Measurements from ENCODE around the gene FBXL7. TPM values are rescaled to one million over a fixed set of nuclear protein-coding genes. Genes with fewer than 3 reads are reported as not detected.

Gene FBXL7
- polyA plus RNA-seq, 3 donors, result 23.9 to 29.1 (median 28.1) TPM

DNA sequence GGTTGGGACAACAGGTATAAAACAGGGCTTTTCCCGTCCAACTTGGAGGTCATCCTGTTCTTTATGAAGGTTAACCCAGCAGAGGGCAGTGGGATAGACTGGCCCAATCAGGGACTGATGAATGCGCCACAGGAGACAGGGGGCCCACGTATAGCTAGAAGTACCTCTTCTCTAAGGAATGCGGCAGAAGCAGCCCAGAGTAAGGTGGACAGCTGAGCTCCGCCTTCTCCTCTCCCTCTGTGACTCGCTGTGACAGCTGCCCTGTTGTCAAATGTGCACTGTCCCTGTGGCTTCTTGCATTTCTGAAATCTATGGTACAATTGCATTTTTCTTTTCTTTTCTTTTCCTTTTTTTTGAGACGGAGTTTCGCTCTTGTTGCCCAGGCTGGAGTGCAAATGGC lies 306.6 kb downstream of the FBXL7 start:
- no peak for DNase-seq (ENCODE audit: extremely low read depth in 1 of 11, low read depth in 9 of 11, low spot score in 4 of 11)

DNA sequence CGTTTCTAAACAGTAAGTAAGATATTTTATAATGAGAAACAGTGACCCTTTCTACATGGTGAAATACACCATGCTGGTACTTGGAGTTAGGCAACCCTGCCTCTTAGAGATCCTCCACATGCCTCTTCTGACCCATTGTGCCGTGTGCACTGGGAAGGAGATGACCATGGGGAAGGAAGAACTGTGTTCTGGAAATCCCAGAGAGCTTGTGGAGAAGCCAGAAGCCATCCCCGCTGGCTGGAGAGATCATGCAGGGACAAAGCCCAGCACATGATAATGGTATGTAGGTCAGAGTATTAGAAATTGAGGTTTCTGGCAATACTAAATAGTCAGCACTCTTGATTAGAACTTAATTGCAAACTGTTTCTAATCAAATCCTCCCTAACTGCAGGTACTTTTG lies 307.3 kb downstream of the FBXL7 start:
- DNase-seq (ENCODE audit: extremely low read depth in 1 of 11, low read depth in 9 of 11, low spot score in 4 of 11), result no peak

DNA sequence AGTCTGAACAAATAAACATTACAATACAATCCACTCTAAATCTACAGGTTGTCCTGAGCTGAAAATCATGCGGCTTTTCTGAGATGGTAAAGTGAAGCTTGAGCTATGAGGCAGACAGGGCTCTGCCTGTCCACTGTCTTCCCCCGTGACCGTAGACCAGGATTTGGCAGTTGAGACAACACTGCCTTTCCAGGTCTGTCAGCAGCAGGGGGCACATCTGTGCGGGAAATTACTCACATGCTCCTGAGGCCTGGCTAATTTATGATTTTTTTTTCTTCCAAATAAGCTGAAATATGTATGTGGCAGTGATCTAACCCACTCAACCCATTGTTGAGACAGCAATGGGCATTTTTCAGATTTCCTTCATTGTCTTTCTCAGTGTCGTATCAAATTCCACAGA lies 307.9 kb downstream of the FBXL7 start:
- no peak for DNase-seq (ENCODE audit: extremely low read depth in 1 of 11, low read depth in 9 of 11, low spot score in 4 of 11)

DNA sequence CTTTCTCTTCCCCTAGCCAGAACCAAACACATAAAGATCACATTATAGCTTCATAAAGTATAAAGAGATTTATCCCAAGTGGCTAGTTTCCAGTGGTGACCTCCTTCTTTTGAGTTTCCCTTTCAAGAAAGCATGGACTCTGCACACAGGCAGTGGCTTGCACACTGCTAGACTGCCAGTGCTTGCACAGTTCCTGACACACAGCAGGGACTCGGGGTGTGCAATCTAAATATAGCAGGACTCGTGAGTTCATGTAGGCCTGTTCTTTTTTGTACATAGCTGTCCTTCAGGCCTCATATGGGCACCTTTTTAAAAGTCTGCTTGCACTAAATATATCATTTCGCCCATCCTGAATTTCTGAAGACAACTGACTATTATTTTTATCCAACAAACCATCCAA lies 308.6 kb downstream of the FBXL7 start:
- DNase-seq (ENCODE audit: extremely low read depth in 1 of 11, low read depth in 9 of 11, low spot score in 4 of 11), result no peak

DNA sequence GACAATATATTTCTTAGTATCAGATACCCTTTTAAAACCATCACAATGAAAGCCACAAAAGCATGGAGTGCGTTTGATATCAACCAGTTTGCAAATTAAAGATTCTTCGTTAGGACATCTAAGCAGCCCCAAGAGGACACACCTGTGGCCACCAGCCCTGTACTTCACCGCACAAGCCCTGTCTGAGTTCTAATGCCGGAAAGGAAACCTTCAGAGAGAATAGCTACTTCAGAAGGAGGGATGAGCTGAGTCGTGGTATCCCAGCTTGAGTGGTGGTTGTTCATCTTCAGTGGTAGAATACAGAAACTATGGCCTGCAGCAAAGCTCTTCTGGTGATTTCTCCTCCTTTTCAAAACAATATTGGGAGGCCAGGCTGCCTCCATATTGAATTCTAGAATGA lies 319.6 kb downstream of the FBXL7 start:
- DNase-seq (ENCODE audit: extremely low read depth in 1 of 11, low read depth in 9 of 11, low spot score in 4 of 11), result no peak

DNA sequence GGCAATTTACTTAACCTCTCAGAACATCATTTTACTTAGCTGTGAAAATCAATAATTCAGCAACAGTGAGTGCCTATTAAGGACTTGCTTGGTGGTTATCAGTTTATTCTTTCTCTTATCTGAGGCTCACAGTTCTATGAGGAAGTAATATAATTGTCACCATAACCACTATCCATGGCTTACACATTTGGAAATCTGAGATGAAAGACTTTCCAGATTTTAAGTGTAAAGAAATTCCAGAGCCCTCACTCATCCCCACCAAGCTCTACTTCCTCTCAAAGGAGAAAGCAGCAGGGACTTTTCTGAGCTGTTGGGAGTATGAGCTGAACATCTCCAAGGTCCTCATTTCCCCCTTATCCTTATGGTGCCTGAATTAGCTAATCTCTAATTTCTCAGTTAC lies 321.5 kb downstream of the FBXL7 start:
- no peak for DNase-seq (ENCODE audit: extremely low read depth in 1 of 11, low read depth in 9 of 11, low spot score in 4 of 11)

DNA sequence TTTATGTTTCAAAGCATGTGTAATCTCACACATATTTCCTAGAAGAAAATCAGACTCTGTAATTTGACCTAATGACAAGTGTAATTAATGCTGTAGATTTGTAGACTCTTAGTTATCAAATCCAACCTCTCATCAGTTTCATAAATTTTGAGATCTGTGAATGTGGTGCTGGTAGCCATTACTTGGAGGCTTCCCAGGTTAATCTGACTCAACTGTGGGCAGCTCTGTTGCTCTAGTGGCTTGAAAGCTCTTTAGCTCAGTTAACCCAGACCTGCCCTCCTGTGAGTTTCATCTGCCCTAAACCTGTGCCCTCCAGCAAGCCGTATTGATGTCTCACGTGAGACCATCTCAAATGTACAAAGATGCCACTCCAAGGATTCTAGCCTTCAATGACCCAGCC lies 323.4 kb downstream of the FBXL7 start:
- DNase-seq (ENCODE audit: extremely low read depth in 1 of 11, low read depth in 9 of 11, low spot score in 4 of 11), result no peak

DNA sequence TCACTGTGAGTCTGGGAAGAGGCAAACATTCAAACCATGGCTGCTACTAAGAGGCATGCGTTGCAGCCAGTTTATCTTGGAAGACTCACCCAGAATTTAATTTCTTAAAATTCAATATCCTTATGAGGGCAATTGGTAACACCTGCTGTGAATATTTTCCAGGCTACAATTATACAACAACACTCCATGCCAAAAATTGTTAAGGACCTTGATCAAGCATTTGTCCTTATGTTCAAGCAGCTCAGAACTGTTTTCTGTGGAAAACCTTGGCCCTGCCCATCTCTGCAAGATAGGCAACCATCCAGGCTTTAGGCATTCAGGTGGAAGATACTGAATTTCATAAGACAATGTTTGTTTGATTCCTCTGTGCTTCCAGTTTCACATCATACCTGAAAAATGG lies 327.8 kb downstream of the FBXL7 start:
- DNase-seq (ENCODE audit: extremely low read depth in 1 of 11, low read depth in 9 of 11, low spot score in 4 of 11), result no peak

DNA sequence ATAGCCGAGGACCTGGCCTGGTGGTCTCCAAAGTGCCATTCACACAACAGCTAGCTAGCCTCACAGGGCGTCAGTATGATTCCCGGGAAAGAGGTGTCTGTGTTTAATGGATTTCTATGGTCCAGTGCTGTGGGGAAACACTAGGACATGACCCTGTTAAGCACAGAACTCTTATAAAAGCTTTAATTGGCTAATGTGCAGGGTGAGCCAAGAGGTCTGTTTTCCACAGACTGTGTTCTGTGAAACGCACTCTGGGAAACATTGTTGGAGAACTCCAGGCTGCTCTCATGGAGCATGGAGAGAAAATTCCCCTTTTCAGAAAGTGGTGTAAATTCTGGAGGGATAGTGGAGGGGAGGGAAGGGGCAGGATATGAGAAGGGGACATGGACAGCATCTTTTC lies 331.4 kb downstream of the FBXL7 start:
- DNase-seq (ENCODE audit: extremely low read depth in 1 of 11, low read depth in 9 of 11, low spot score in 4 of 11), result no peak

DNA sequence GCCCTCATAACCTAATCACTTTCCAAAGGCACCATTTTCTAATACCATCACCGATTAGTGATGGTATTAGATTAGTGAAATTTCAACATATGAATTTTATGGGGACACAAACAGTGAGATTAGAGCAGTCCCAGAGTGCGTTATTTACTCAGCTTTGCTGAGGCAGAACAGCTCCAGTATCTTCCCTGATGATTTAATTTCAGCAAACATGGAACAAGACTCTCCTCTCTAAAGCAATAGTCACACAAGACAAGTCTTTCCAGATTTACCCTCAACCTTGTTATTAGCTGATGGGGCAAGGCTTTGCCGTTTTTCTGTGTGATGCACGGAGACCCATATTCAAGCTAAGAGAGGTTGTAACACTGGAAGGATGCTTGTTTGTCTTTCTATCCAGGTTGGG lies 333.4 kb downstream of the FBXL7 start:
- DNase-seq (ENCODE audit: extremely low read depth in 1 of 11, low read depth in 9 of 11, low spot score in 4 of 11), result no peak

DNA sequence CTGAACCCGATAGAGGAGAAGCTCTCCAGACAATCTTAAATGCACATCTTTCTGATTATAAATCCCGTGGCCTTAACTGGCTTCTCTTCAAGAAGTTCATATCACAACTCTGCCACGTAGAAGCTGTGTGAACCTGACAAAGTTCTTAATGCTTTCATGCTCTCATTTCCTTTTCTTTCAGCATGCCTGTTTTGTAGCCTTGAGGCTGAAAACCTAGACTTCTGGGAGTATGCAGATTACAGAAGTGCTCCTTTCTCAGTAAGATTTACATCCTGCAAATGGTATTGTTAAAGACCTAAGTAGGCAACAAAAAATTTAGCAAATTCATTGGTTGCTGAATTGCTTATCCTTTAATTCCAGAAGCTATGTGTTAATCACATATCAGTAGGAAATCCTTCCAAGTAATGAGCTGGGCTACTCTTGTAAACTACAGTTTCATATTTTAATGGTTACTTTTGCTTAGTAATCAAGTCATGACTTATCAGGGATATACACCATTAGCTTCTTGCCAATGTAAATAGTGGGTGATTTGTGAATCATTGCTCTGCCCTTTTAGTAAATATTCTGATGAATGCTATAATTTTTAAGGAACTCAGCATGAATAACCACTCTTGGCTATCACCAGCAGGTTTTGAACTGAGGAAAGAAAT lies 334.7 kb downstream of the FBXL7 start:
- peak in 1 of 11 donors; percentile 23 for DNase-seq (ENCODE audit: extremely low read depth in 1 of 11, low read depth in 9 of 11, low spot score in 4 of 11)

DNA sequence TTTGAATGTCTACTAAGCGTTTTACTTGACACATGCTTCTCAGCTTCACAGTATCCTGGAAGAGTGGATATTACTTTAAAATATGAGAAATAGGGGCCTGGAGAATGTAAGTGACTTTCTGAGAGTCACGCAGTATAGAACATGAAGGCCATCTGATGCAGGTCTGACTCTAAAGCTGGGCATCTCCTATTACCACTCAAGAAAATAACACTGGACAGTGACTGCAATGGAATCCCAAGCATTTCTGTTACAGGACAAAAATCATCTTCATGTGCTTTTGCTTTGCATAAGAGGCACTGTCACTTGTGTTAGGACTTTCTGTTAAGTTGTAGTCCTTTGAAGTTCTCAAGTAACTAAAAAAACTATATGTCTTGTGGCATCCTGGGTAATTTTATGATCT lies 335.5 kb downstream of the FBXL7 start:
- no peak for DNase-seq (ENCODE audit: extremely low read depth in 1 of 11, low read depth in 9 of 11, low spot score in 4 of 11)

DNA sequence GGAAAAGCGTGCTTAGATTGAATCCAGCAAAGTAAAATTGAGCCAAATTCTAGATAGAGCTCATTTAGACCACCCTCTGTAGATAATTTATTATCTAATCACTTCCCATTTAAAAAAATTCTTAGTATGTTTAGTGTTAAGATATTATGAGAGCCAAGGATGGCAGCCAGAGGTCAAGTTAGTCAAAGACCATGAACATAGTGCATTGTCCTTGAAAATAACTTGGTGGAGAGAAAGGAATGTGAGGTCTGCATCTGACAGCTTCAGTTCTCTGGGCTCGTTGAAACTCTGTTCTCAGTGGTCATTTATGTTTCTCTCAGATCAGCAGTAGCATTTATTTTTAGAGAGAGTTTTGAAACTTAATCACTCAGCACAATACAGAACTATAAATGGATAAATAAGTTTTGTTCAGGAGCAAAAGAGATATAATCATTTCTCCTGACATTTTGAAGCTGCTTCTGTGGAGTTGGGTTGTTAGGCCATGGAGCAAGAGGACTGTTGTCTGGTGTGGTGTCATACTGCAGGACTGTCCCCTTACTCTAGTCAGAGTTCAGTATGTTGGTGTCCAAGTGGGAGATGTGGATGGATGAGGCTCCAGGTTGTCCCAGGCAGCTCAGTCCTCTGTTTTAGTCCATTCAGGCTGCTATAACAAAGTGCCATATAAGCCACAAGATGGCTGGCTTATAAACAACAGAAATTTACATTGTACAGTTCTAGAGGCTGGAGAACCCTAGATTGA lies 337.7 kb downstream of the FBXL7 start:
- DNase-seq (ENCODE audit: extremely low read depth in 1 of 11, low read depth in 9 of 11, low spot score in 4 of 11), result no peak

DNA sequence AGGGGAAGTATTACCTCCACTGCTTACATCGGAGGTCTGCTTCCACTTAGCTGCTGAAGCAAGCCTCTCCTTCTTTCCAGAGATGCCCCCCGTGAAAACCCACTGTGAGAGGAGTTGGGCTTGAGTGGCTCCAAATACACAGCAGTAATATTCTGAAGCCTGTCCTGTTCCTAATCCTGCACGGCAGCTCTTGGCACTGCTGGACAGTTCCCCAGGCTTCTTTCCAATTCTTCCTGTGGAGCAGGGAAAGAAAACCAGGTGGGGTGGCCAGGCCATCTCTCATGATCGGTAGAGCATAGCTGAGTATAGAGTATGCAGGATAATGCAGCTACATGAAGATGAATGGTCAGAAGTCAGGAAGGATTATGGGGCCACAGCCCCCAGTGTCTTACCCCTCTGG lies 344.3 kb downstream of the FBXL7 start:
- DNase-seq (ENCODE audit: extremely low read depth in 1 of 11, low read depth in 9 of 11, low spot score in 4 of 11), result no peak

DNA sequence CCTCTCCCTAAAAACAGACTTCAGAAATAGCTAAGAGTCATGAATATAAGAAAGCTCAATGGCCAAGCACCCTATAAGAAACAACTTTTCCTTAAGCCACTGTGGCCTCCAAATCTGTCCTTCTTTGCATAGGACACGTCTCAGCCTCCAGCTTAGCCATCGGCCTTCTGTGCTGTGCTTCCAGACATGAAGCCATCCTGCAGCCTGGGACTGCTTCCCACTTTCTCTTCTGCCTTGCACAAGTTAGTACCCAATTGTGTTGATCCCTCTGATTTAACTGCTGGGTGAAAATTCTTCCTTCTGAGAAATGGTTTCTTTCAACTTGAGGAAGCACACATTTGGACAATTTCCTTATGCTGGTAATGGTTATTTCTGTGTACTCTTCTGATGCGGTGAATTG lies 344.9 kb downstream of the FBXL7 start:
- no peak for DNase-seq (ENCODE audit: extremely low read depth in 1 of 11, low read depth in 9 of 11, low spot score in 4 of 11)

DNA sequence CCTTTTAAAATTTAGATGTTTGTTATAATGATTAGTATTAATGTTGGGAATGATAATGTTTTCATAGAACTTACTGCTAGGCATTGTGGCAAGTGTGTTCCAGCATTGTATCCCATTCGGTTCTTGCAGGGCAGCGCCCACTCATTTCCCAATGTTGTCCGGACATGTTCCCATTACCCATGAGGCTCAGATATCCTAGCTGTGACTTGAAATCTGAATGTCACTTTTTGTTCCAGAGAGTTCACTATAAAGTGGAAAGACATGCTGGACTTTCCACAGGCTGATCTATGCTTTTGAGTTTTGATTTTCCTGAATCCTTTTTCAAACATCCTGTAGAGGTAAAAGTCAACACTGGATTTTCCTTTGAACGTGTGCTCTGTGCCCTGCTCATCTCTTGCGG lies 350.6 kb downstream of the FBXL7 start:
- DNase-seq (ENCODE audit: extremely low read depth in 1 of 11, low read depth in 9 of 11, low spot score in 4 of 11), result no peak

DNA sequence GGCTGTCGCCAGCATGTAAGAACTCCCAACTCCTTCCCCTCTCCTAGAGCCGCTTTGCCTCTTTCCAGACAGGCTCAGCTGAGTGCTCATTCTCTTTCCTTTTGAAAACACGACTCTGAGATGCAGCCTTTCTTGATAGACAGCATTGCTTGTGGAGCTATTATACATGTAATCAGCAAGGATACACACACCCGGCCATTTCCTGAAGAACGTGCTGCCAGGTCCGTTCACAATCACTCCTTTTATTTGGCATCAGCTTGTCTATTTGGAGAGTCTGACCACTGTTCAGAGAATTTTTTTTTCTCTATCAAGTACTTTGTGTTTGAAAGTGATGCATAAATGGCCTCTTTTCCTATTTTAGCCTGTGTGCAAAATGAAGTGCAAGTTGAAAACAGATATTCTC lies 351.0 kb downstream of the FBXL7 start:
- DNase-seq (ENCODE audit: extremely low read depth in 1 of 11, low read depth in 9 of 11, low spot score in 4 of 11), result no peak

DNA sequence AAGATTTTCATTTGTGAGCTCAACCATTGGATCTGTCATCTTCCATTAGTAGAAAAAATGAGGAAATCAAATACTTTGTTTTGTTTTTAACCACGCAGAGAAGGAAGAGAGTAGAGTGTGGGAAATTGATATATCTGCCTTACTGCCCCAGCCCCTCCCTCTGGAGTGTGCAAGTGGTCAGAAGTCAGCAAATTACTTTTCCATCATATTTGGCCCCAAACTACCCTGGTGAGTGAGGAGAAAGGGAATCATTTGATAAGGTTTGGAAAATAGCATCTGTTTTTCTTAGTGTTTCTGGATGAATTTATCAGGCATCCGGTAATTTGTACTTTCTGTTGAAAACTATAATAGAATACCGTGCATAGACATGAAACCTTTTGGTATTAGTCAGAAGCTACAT lies 352.2 kb downstream of the FBXL7 start:
- no peak for DNase-seq (ENCODE audit: extremely low read depth in 1 of 11, low read depth in 9 of 11, low spot score in 4 of 11)

DNA sequence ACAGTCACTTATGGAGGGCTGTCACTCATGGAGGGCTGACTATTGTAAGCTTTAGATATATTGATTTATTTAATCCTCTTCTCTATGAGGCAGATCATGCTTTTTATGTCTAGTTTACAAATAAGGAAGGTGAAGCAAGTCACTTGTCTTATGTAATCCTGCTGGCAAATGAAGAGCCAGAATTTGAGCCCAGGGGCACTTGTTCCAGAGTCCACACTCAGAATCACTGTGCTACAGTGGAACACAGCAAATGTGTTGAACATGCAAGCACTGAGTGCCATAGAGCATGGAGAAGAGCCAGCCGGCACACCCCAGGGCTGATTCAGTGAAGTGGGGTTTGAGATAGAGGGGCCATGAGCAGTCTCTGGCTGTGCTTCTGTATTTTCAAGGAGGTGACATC lies 353.0 kb downstream of the FBXL7 start:
- DNase-seq (ENCODE audit: extremely low read depth in 1 of 11, low read depth in 9 of 11, low spot score in 4 of 11), result no peak

DNA sequence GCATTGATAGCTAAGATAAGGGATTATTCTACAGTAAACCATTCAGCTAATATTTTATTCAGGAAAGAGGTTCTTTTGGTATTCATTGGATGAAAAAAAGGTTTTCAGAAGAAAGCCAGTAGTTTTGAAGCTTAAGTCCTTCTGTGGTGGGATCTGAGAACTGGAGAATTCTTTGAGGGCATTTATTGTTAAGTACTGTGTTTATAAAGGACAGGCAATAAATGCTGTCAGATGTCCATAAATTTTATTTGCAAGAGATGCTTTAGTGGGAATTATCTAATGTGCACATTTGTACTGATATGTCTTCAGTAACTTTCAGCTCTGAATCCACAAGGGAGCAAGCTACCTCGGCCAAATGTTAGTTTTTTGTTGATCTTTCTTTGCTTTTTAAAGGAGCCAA lies 358.3 kb downstream of the FBXL7 start:
- DNase-seq (ENCODE audit: extremely low read depth in 1 of 11, low read depth in 9 of 11, low spot score in 4 of 11), result no peak

DNA sequence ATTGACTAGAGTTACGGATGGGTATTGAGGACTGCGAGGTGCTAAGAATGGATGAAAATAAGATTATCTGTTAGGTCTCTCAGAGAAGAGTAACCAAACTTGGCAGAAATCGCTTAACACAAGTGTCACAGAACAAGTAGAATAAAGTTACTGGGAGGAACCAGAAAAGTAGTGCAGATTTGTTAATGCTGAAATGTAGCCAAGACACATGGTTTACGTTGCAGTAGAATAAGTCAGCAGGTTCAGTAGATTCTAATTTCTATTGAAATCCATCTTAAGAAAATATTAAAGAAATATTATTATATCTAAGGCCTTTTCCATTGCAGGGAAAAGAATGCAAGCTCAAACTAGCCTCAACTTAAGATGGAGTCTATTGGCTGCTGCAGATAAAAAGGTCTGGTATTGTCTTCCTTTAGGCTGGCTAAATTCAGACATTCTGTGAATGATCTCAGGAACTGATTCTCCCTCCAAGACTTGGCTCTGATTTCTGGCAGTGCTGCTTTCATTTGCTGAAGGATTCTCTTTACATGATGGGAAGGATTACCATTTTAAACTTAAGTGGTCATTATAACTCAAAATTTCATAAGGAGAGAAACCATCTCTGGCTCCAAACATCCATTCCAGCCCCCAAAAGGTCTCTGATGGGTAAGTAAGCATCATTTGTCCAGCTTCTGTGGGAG lies 364.7 kb downstream of the FBXL7 start:
- no peak for DNase-seq (ENCODE audit: extremely low read depth in 1 of 11, low read depth in 9 of 11, low spot score in 4 of 11)

Measured in renal cortex interstitium (tissue), 11 donors.